Stomach (tissue), 4 donors: Measurements from ENCODE around the gene HHIPL1.

ENCODE experiments used
- CTCF ChIP-seq, 7 experiments: fragments of 450-650 bp in 4 of 7; fragments of 200-600 bp in 3 of 7; sonication (generic) in 3 of 7; IDR thresholded peaks; one replicate each; pipeline ENCODE4 v1.5.1; 2016 to 2019; ENCODE audit warnings: antibody characterized with exemption in 7 of 7, control low read depth in 2 of 7, mild to moderate bottlenecking in 1 of 7
- EP300 ChIP-seq: sonication (generic); formaldehyde crosslinking; IDR thresholded peaks from one replicate; pipeline ENCODE4 v1.6.1; 2017; ENCODE audit warnings: antibody characterized with exemption
- POLR2A ChIP-seq, 4 donors: fragments of 450-650 bp; IDR thresholded peaks; one replicate each; pipeline ENCODE4 v1.6.1; 2016; ENCODE audit warnings: antibody characterized with exemption in 4 of 4, control low read depth in 2 of 4, mild to moderate bottlenecking in 1 of 4, moderate library complexity in 1 of 4
- POLR2AphosphoS5 ChIP-seq, 3 donors: sonication (generic); formaldehyde crosslinking; IDR thresholded peaks; one replicate each; pipeline ENCODE4 v1.6.1; 2016; ENCODE audit warnings: antibody characterized with exemption in 3 of 3

DNA sequence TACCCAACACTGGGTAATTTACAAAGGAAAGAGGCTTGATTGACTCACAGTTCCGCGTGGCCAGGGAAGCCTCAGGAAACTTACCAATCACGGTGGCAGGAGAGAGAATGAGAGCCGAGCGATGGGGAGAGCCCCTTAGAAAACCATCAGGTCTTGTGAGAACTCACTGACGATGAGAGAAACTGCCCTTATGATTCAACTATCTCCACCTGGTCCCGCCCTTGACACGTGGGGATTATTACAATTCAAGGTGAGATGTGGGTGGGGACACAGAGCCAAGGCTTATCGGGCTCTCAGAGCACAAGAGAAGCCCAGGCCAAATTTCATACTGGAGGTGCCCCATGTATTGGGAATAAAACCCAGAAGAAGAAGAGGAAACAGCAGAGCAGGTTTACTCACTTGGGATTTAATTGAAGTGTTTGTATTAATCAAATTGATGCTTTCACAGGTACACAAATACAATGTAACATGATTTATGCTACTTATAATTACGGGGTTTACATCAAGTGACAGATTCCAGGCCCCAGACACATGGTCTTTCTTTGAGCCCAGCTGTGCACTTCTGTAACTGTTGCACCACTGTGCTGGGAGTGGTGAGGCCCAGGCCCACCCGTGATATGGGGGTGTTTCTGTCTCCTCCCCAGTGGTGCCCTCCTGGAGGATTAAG lies 32.7 kb upstream of the HHIPL1 start:
- TF ChIP-seq POLR2A (IDR thresholded peaks at IDR 0.05) (no peak), CTCF (IDR thresholded peaks at IDR 0.05) (no peak), POLR2AphosphoS5 (IDR thresholded peaks at IDR 0.05) (peak in 1 of 3 donors; percentile 20), EP300 (no peak)
